Ureter (tissue), 1 donor: Measurements from ENCODE around the gene EML6. TPM values are rescaled to one million over a fixed set of nuclear protein-coding genes. Genes with fewer than 3 reads are reported as not detected.

ENCODE experiments used
- DNase-seq: peaks from one replicate; pipeline ENCODE4 v3.0.0-alpha.2; 2020; ENCODE audit warnings: low spot score
- total RNA-seq: library from RNA; stranded (reverse); gene quantifications from one replicate; pipeline ENCODE4 v1.2.4, GENCODE V29; 2023
- donor health status: DM: yes; HTN: yes; CAD: no.

Gene EML6
- total RNA-seq, 1 donor from 2014 or later = 5.4 TPM

- no peak for DNase-seq
Observed at GRCh38 chr2:54908591-54908990, 185.1 kb downstream of the EML6 start.

DNA sequence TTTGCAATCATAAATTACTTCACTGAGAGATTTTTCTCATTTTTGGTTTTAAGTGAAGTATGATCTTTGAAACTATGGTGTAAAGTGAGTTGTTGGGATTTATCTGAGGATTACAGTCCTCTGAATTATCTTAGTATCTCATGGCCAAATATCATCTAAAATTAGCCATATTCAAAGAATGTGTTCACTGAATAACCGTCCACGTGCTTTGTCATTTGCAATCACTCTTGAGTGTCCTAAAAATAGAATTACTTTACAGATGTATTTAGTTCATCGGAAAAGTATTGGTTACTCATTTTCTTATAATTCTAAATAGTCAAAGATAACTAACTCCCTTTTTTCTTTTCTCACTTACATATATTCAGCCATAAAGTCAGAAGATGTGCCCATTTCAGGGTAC lies 185.5 kb downstream of the EML6 start:
- DNase-seq = no peak

GRCh38 chr2:54912305-54912704 lies 188.8 kb downstream of the EML6 start:
- no peak for DNase-seq

GRCh38 chr2:54912893-54913292 lies 189.4 kb downstream of the EML6 start:
- no peak for DNase-seq

GRCh38 chr2:54914637-54915036 lies 191.2 kb downstream of the EML6 start:
- DNase-seq = no peak

DNA sequence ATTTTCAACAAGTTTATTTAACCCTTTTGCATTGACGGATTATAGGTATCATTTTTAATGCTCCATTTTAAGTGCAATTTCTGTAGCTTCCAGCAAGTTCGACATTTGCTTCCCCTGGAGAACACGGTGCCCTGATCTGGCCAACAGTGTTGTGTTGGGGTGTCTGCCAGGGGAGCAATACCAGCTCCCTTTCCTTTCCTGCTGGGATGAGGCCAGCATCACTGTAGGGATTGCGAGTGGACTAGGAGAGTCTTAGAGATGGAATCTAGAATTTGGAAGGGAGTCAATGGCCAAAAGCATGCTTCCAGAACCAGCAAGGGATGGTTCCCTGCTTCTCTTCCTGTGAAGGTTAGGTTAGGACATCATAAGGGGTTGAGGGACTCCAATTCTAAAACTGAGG lies 191.6 kb downstream of the EML6 start:
- no peak for DNase-seq

DNA sequence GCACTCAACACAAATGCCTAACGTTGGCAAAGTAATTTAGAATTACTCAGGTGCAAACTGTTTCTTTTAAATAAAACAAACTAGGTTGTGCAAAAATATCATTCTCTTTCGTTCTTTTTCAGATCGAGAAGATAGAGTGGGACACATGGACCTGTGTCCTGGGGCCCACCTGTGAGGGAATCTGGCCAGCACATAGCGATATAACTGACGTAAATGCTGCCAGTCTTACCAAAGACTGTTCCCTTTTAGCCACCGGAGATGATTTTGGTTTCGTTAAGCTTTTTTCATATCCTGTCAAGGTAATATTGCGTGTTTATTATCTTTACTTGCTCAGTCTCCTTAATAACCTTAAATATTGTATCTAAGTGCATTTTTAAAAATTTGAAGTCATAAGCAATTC lies 193.2 kb downstream of the EML6 start:
- DNase-seq = no peak

DNA sequence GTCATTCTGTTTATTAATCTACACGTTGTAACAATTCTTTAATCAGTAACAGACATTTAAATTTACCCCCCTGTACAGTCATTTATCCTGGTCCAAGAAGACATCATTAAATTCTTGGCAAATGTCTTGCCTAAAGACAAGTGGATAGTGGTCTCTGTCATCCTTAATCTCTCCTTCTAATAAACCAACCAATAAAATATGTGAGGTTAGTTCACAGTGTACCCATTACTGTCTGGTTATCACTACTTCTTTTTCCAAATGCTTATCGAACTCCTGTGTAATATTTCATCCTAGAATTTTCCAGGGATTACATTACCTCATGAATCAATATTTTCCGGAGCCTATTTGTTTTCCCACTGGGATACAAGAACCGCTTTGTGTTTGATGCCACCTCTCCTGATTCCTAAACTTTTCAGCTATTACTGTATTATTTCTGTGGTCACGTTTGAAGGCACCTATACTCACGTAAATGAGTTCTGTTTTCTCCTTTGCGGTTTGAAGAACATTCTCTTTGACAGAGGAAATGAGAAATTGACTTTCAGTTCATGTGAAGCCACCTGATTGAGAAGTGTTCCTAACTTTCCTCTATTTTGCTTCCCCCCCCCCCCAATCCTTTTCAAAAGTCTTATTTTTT lies 195.3 kb downstream of the EML6 start:
- no peak for DNase-seq

- DNase-seq = no peak
Observed at GRCh38 chr2:54920660-54921059, 197.2 kb downstream of the EML6 start.

- DNase-seq = no peak
Observed at GRCh38 chr2:54924121-54924520, 200.7 kb downstream of the EML6 start.

DNA sequence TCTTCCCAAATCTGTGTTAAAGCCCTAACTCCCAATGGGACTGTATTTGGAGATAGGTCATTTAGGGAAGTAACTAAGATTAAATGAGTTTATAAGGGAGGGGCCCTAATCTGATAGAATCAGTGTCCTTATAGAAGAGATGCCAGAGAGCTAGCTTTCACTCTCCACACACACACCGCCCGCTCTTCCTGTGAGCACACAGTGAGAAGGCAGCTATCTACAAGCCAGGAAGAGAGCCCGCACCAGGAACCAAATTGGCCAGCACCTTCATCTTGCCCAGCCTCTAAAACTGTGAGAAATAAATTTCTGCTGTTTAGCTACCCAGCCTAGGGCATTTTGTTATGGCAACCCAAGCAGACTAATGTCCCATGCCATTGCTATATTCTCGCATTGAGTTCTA lies 201.6 kb downstream of the EML6 start:
- DNase-seq = no peak

- no peak for DNase-seq
Observed at GRCh38 chr2:54927085-54927750, 203.8 kb downstream of the EML6 start.

DNA sequence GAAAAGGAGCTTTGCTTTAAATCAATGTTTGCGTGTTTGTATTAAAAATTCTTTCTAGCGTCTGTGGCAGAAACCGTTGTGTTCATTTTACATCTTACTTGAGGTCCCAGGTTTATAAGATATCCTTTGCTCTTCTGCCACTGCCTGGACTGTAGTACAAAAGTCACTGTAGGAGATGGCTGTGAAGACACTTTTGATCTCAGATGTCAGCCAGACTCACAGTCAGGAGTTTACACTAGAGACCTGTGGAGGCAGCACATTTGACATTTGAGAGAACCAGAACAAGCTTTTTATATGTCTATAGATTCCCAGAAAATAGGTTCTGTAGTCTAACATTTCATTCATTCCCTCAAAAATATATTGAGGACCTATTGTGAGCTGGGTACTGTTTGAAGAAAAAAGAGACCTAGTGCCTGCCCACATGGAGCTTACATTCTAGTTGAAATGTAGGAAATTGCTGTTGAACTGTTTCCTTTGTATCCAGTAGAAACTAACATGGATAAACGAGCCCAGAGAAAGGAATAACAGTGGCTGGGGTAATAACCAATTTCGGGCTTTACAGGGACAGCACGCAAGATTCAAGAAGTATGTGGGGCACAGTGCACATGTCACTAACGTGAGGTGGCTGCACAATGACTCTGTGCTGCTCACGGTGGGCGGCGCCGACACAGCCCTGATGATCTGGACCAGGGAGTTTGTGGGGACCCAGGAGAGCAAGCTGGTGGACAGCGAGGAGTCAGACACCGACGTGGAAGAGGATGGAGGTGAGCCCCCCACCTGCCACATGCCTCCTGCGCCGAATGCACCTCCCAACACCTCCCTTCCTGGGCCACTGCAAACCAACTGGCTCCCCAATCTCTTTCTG lies 204.5 kb downstream of the EML6 start:
- no peak for DNase-seq

DNA sequence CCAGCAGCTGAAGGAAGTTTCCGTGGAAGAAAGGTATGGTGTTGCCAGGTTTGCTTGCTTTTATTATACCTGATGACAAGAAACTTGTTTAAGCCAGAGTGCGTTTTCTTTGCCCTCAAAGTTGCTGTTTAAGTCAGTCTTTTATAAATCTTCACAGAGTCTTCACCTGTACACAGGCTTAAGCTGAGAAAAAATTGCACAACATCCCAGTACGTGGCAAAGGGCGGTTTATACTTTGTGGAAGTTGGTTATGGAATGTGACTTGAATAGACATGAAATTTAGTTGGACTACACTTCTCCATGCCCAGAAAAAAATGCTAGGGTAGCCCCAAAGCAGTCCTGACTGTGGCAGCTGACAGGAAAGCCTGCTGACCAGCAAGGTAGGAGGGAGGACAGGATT lies 205.3 kb downstream of the EML6 start:
- no peak for DNase-seq

- DNase-seq = no peak
Observed at GRCh38 chr2:54931473-54931872, 208.0 kb downstream of the EML6 start.

DNA sequence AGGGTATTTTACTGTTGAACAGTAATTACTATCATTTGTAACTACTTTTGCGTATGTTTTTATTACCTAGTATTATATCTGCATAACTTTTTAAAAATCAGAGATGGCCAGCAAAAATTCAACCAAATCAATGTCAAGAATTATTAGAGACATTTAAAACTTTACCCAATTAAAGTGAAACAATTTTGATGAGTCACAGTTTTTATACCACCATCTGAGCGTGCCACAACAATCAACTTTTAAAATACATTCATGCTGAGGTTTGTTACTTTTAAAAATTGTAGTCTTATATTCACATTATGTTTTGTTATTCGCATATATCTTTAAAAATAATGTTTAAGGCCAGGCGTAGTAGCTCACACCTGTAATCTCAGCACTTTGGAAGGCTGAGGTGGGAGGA lies 211.9 kb downstream of the EML6 start:
- DNase-seq = no peak

GRCh38 chr2:54936766-54937165 lies 213.3 kb downstream of the EML6 start:
- no peak for DNase-seq

GRCh38 chr2:54939446-54940118 lies 216.1 kb downstream of the EML6 start:
- DNase-seq = no peak

GRCh38 chr2:54940723-54941122 lies 217.3 kb downstream of the EML6 start:
- DNase-seq = no peak

GRCh38 chr2:54941248-54941984 lies 218.0 kb downstream of the EML6 start:
- no peak for DNase-seq

DNA sequence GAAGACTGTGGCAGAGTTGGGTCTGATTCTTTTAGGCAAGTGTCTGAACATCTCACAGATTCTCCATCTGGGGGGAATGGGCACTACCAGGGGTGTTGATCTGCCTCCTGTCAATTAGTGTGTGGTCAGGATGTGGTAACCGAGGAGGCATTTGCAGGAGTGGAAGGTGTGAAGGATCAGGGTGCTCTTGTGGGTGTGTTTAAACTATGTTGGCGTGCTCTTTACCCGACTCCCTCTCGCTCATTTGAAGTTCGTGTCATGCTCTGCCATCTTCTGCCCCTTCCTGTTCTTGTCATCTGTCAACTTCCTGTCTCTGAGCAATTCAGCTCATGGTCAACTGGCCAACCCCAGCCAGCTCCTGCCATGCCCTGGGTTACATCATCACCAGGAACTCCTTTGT lies 218.9 kb downstream of the EML6 start:
- DNase-seq = no peak
